Limb (tissue), 2 donors: ENCODE data around the gene E2F2.

Source experiments
- DNase-seq, 2 donors: peaks; one replicate each; pipeline ENCODE4 v3.0.0-alpha.2; 2016; ENCODE audit errors: extremely low spot score in 2 of 2

E2F2 gene

DNA sequence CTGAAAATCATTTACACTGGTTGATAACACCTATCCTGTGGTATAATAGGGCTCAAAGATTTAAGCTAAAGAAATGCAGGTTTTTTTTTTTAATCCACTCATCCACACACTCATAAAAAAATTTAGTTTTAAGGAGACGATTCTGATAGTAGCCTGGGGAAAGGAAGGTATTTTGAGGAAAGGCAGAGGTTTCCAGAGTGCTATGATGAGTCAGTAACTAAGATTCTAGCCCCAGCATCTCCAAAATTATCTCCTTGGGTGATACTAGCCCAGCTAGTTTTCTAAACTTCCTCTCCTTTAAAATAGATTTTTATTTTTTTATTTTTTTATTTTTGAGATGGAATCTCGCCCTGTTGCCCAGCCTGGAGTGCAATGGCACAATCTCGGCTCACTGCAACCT is 67.7 kb downstream of the E2F2 start:
- DNase-seq = no peak

DNA sequence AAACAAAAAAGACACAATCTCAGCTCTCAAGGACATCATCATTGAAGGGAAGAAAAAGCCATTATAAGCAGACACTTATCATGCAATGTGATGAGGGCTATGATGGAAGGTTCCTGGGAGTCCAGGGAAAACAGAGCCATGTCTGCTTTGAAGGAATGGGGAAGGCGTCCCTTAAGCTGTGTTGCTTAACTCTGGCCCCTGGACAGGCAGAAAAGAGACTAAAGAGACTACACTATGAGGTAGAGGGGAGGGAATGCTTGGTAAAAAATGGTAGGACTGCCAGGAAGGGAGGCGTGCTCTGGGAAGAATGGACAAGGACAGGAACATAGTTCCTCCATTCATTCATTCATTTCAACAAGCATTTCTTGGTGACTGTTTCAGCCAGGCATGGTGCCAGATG is 68.3 kb downstream of the E2F2 start:
- no peak for DNase-seq

DNA sequence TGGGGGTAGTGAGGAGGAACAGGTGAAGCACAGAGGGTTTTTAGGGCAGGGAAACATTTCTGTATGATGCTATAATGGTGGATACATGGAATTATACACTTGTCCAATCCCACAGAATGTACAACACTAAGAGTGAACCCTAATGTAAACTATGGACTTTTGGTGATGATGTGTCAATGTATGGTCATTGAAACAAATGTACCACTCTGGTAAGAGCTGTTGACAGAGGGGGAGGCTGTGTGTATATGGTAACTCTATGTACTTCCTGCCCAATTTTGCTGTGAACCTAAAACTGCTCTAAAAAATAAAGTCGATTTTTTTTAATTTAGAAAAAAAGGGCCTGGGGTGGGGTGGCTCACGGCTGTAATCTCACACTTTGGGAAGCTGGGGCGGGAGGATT is 70.0 kb downstream of the E2F2 start:
- DNase-seq = no peak

DNA sequence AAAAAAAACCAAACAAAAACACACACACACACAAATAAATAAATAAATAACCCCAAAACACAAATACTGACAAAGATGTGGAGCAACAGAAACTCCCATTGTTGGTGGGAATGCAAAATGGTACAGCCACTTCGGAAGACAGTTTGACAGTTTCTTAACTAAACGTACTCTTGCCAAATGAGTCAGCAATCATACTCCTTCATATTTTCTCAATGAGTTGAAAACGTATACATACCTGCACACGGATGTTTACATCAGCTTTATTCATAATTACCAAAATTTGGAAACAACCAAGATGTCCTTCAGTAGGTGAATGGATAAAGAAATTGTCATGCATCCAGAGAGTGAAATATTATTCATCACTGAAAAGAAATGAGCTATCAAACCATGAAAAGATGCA is 70.5 kb downstream of the E2F2 start:
- no peak for DNase-seq

DNA sequence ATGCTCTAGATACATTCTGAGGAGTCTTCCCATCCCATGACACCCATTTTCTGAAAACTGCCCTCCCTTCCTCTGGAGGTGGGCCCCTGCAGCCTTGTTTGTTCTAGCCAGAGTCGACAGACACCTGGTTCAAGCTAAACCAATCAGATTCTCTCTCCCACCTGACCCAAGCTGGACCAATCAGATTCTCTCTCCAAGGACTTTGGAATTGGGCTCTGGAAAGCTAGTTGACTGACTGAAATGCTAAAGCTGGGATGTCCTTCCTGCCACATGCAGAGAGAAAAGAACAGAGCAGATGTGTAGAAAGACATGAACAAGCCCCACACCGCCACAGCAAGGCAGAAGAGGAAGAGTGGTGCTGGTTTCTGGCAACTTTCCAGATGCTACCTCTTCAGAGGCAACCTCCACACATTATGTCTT is 71.7 kb downstream of the E2F2 start:
- no peak for DNase-seq
